ENCODE results near the gene IKBKG. TPM values are rescaled to one million over a fixed set of nuclear protein-coding genes. Genes with fewer than 3 reads are reported as not detected.

The IKBKG gene
- total and polyA plus RNA-seq, 7 donors, result 11.3 to 28.8 (median 18.1) TPM

Other genes with a start within 250 kb of the IKBKG start
- gene FLNA, start 173.0 kb upstream of the IKBKG start, total RNA-seq, result 10 to 100 TPM; 66.9 to 92.5 (median 76.4) TPM
- gene FLNA, start 173.0 kb upstream of the IKBKG start, polyA plus RNA-seq, result 100 to 1,000 TPM in 1 of 3 donors, 10 to 100 TPM in 2; 45.7 to 106 (median 56.0) TPM
- gene EMD, start 168.3 kb upstream of the IKBKG start, total RNA-seq, result 10 to 100 TPM; 61.1 to 78.2 (median 66.5) TPM
- 100 to 1,000 TPM in 1 of 3 donors, 10 to 100 TPM in 2; 91.6 to 101 (median 94.9) TPM for gene EMD, start 168.3 kb upstream of the IKBKG start, polyA plus RNA-seq
- gene RPL10, start 149.2 kb upstream of the IKBKG start, total RNA-seq, result 1,000 to 10,000 TPM; 1,403 to 2,633 (median 2,325) TPM
- gene RPL10, start 149.2 kb upstream of the IKBKG start, polyA plus RNA-seq, result 1,000 to 10,000 TPM; 4,938 to 5,433 (median 5,248) TPM
- gene DNASE1L1, start 138.4 kb upstream of the IKBKG start, total RNA-seq, result 100 to 1,000 TPM in 2 of 4 donors, 10 to 100 TPM in 2; 72.6 to 149 (median 111) TPM
- 10 to 100 TPM; 42.2 to 75.1 (median 71.1) TPM for gene DNASE1L1, start 138.4 kb upstream of the IKBKG start, polyA plus RNA-seq
- 10 to 100 TPM; 17.7 to 25.5 (median 23.6) TPM for gene TAFAZZIN, start 136.1 kb upstream of the IKBKG start, total RNA-seq
- gene TAFAZZIN, start 136.1 kb upstream of the IKBKG start, polyA plus RNA-seq, result 10 to 100 TPM; 19.2 to 21.8 (median 20.7) TPM
- 10 to 100 TPM; 34.1 to 38.6 (median 34.5) TPM for gene ATP6AP1, start 118.9 kb upstream of the IKBKG start, total RNA-seq
- gene ATP6AP1, start 118.9 kb upstream of the IKBKG start, polyA plus RNA-seq, result 10 to 100 TPM; 28.3 to 37.1 (median 31.0) TPM
- gene GDI1, start 110.5 kb upstream of the IKBKG start, total RNA-seq, result 10 to 100 TPM; 37.4 to 57.7 (median 49.8) TPM
- 10 to 100 TPM; 37.4 to 52.4 (median 50.7) TPM for gene GDI1, start 110.5 kb upstream of the IKBKG start, polyA plus RNA-seq
- 10 to 100 TPM; 48.6 to 75.7 (median 55.6) TPM for gene FAM50A, start 103.5 kb upstream of the IKBKG start, total RNA-seq
- 100 to 1,000 TPM in 1 of 3 donors, 10 to 100 TPM in 2; 55.0 to 117 (median 86.5) TPM for gene FAM50A, start 103.5 kb upstream of the IKBKG start, polyA plus RNA-seq
- gene PLXNA3, start 89.3 kb upstream of the IKBKG start, total RNA-seq, result 1 to 10 TPM; 3.3 to 6.5 (median 6.0) TPM
- gene PLXNA3, start 89.3 kb upstream of the IKBKG start, polyA plus RNA-seq, result 1 to 10 TPM; 1.7 to 2.6 (median 2.5) TPM
- 10 to 100 TPM; 10.7 to 24.1 (median 22.7) TPM for gene LAGE3, start 68.3 kb upstream of the IKBKG start, total RNA-seq
- 10 to 100 TPM; 24.3 to 64.8 (median 27.4) TPM for gene LAGE3, start 68.3 kb upstream of the IKBKG start, polyA plus RNA-seq
- 10 to 100 TPM; 38.3 to 69.9 (median 46.3) TPM for gene UBL4A, start 61.0 kb upstream of the IKBKG start, total RNA-seq
- gene UBL4A, start 61.0 kb upstream of the IKBKG start, polyA plus RNA-seq, result 100 to 1,000 TPM in 2 of 3 donors, 10 to 100 TPM in 1; 64.4 to 118 (median 106) TPM
- 10 to 100 TPM in 3 of 4 donors, 1 to 10 TPM in 1; 7.2 to 15.7 (median 13.8) TPM for gene SLC10A3, start 57.0 kb upstream of the IKBKG start, total RNA-seq
- 10 to 100 TPM; 16.3 to 39.8 (median 32.2) TPM for gene SLC10A3, start 57.0 kb upstream of the IKBKG start, polyA plus RNA-seq
- 10 to 100 TPM; 29.7 to 34.8 (median 32.8) TPM for gene FAM3A, start 31.4 kb upstream of the IKBKG start, total RNA-seq
- 10 to 100 TPM; 37.5 to 40.4 (median 37.7) TPM for gene FAM3A, start 31.4 kb upstream of the IKBKG start, polyA plus RNA-seq
- 1 to 10 TPM; 6.2 to 9.1 (median 7.1) TPM for gene G6PD, start 774 bp upstream of the IKBKG start, total RNA-seq
- 1 to 10 TPM; 3.2 to 7.8 (median 4.6) TPM for gene G6PD, start 774 bp upstream of the IKBKG start, polyA plus RNA-seq
- gene CTAG1A, start 37.5 kb downstream of the IKBKG start, total RNA-seq, result not detected
- gene CTAG1A, start 37.5 kb downstream of the IKBKG start, polyA plus RNA-seq, result not detected
- gene CTAG1B, start 71.7 kb downstream of the IKBKG start, total RNA-seq, result not detected
- not detected for gene CTAG1B, start 71.7 kb downstream of the IKBKG start, polyA plus RNA-seq
- under 1 TPM in 1 of 4 donors, not detected in 3; 0.39 TPM for gene CTAG2, start 106.0 kb downstream of the IKBKG start, total RNA-seq
- gene CTAG2, start 106.0 kb downstream of the IKBKG start, polyA plus RNA-seq, result 1 to 10 TPM in 1 of 3 donors, not detected in 2; 4.9 TPM
- 1 to 10 TPM; 1.0 to 3.4 (median 1.4) TPM for gene GAB3, start 203.5 kb downstream of the IKBKG start, total RNA-seq
- gene GAB3, start 203.5 kb downstream of the IKBKG start, polyA plus RNA-seq, result 1 to 10 TPM in 1 of 3 donors, under 1 TPM in 2; 0.61 to 3.2 (median 0.65) TPM
- 10 to 100 TPM; 21.2 to 45.5 (median 34.6) TPM for gene DKC1, start 215.2 kb downstream of the IKBKG start, total RNA-seq
- gene DKC1, start 215.2 kb downstream of the IKBKG start, polyA plus RNA-seq, result 10 to 100 TPM; 23.4 to 61.0 (median 38.2) TPM